K562 (cell line): Measurements from ENCODE around the gene NOLC1. TPM values are rescaled to one million over a fixed set of nuclear protein-coding genes. Genes with fewer than 3 reads are reported as not detected.

Experiments
- ARID2 ChIP-seq: fragments of 450-650 bp; IDR thresholded peaks from 2 replicates; pipeline ENCODE4 v1.6.1; 2017; ENCODE audit warnings: antibody characterized with exemption, mild to moderate bottlenecking
- BRCA1 ChIP-seq, 2 experiments: fragments of 450-650 bp in 1 of 2; sonication (generic) in 1 of 2; formaldehyde crosslinking in 1 of 2; IDR thresholded peaks; 2 replicates each; pipeline versions ENCODE4 v1.5.0 to v1.6.1; 2017 to 2020; ENCODE audit warnings: mild to moderate bottlenecking in 1 of 2, missing genetic modification reagents in 1 of 2
- CCNT2 ChIP-seq: IDR thresholded peaks from 2 replicates; pipeline ENCODE4 v1.6.1; 2011; ENCODE audit warnings: borderline replicate concordance, low read depth, mild to moderate bottlenecking, moderate library complexity, mixed read lengths, low read length; ENCODE audit not compliant: insufficient read length; ENCODE audit errors: extremely low read depth
- CEBPZ ChIP-seq: fragments of 150-350 bp; IDR thresholded peaks from 2 replicates; pipeline ENCODE4 v1.6.1; 2014; ENCODE audit warnings: low read depth, mild to moderate bottlenecking, low read length, borderline replicate concordance
- PATZ1 ChIP-seq: fragments of 250-450 bp; sonication (Bioruptor Pico); IDR thresholded peaks from 2 replicates; pipeline ENCODE4 v1.5.0; 2020; ENCODE audit warnings: mild to moderate bottlenecking, borderline replicate concordance
- SMAD1 ChIP-seq: fragments of 150-350 bp; IDR thresholded peaks from 2 replicates; pipeline ENCODE4 v1.6.1; 2014; ENCODE audit warnings: low read length, low read depth; ENCODE audit not compliant: partially characterized antibody
- TAF9B ChIP-seq: fragments of 450-650 bp; IDR thresholded peaks from 2 replicates; pipeline ENCODE4 v1.6.1; 2018; ENCODE audit warnings: mild to moderate bottlenecking; ENCODE audit not compliant: partially characterized antibody
- THRB ChIP-seq: fragments of 450-650 bp; formaldehyde crosslinking; conservative IDR thresholded peaks from 2 replicates; pipeline ENCODE4 v1.4.0; 2022; ENCODE audit warnings: mild to moderate bottlenecking, missing genetic modification characterization
- ZBTB43 ChIP-seq: sonication (generic); formaldehyde crosslinking; IDR thresholded peaks from 2 replicates; pipeline ENCODE4 v1.8.0; 2023; ENCODE audit warnings: mild to moderate bottlenecking, missing genetic modification reagents
- ZNF165 ChIP-seq: fragments of 250-450 bp; sonication (Bioruptor Pico); IDR thresholded peaks from 2 replicates; pipeline ENCODE4 v1.4.0; 2020; ENCODE audit warnings: borderline replicate concordance
- ZNF23 ChIP-seq: fragments of 250-450 bp; sonication (Bioruptor Pico); IDR thresholded peaks from 2 replicates; pipeline ENCODE4 v1.4.0; 2020; ENCODE audit warnings: mild to moderate bottlenecking
- ZNF77 ChIP-seq: fragments of 250-450 bp; sonication (Bioruptor Pico); IDR thresholded peaks from 2 replicates; pipeline ENCODE4 v1.5.0; 2020
- ZNF830 ChIP-seq: fragments of 250-450 bp; sonication (Bioruptor Pico); IDR thresholded peaks from 2 replicates; pipeline ENCODE4 v1.5.0; 2021; ENCODE audit warnings: mild to moderate bottlenecking
- polyA plus RNA-seq, 8 experiments: library from polyadenylated mRNA; depleted of rRNA in 4 of 8; stranded (reverse) in 5 of 8; unstranded in 3 of 8; fragments of >200 nt; fragmentation: Nextera tagmentation in 2 of 8; fragmentation: Illumina TruSeq in 1 of 8; extraction: Ambion mirVana in 2 of 8; extraction: Trizol in 1 of 8; gene quantifications; 2 replicates each; pipeline versions ENCODE4 v1.2.1 to v1.2.3, GENCODE V29; 2011 to 2014; ENCODE audit warnings: inconsistent platforms in 1 of 8, missing spikeins in 1 of 8
- total RNA-seq, 7 experiments: library from RNA; depleted of rRNA in 6 of 7; stranded (reverse); fragments of >200 nt in 6 of 7; fragmentation: Illumina TruSeq in 2 of 7; extraction: Trizol in 2 of 7; gene quantifications; 2 replicates each; pipeline versions ENCODE4 v1.2.1 to v1.2.3, GENCODE V29; 2011 to 2021; ENCODE audit warnings: low replicate concordance in 1 of 7
- TF ChIP-seq, protein P1 (sequence below), 2 experiments: fragments of 450-650 bp; IDR thresholded peaks; 2 replicates each; pipeline ENCODE4 v1.6.1; 2018; ENCODE audit warnings: mild to moderate bottlenecking in 2 of 2, low read depth in 1 of 2; ENCODE audit not compliant: partially characterized antibody in 2 of 2

NOLC1 gene
- total and polyA plus RNA-seq, 9 of the 15 experiments (the other 6 are each of a cell fraction or from before 2014, with no cell fraction given): 102 to 310 (median 165) TPM

DNA sequence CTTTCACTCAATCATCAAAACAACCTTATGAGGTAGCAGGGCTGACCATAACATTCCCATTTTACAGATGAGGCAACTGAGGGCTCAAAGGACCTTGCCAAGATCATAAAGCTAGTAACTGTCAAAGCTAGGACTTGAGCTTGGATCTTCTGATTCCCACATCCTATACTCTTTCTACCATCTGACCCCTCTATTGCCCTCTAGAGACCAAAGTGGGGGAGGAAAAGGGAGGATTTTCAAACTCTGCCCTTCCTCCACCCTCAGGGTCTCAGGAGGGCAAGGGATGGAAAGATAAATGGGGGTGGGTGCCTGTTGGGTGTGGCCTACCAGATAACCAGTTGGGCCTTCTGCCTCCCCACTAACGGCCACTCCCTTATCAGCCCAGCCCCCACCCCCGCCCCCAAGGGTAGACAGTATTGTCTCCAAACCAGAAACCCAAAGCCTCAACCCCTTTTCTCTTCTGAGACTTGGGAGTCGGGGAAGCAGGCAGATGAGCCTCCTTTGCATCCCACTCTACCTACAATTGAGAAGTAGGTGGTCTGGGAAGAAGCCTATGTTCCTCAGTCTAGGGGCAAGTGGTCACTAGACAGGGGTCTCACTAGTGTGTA, 39.9 kb upstream of the NOLC1 start (continued):
- TF ChIP-seq, protein P1, sequence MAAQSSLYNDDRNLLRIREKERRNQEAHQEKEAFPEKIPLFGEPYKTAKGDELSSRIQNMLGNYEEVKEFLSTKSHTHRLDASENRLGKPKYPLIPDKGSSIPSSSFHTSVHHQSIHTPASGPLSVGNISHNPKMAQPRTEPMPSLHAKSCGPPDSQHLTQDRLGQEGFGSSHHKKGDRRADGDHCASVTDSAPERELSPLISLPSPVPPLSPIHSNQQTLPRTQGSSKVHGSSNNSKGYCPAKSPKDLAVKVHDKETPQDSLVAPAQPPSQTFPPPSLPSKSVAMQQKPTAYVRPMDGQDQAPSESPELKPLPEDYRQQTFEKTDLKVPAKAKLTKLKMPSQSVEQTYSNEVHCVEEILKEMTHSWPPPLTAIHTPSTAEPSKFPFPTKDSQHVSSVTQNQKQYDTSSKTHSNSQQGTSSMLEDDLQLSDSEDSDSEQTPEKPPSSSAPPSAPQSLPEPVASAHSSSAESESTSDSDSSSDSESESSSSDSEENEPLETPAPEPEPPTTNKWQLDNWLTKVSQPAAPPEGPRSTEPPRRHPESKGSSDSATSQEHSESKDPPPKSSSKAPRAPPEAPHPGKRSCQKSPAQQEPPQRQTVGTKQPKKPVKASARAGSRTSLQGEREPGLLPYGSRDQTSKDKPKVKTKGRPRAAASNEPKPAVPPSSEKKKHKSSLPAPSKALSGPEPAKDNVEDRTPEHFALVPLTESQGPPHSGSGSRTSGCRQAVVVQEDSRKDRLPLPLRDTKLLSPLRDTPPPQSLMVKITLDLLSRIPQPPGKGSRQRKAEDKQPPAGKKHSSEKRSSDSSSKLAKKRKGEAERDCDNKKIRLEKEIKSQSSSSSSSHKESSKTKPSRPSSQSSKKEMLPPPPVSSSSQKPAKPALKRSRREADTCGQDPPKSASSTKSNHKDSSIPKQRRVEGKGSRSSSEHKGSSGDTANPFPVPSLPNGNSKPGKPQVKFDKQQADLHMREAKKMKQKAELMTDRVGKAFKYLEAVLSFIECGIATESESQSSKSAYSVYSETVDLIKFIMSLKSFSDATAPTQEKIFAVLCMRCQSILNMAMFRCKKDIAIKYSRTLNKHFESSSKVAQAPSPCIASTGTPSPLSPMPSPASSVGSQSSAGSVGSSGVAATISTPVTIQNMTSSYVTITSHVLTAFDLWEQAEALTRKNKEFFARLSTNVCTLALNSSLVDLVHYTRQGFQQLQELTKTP (IDR thresholded peaks at IDR 0.05; ENCODE audit: low read depth in 1 of 2, partially characterized antibody in 2 of 2): no peak
- no peak for TF ChIP-seq ZBTB43 (CRISPR knock-in tag)
- peak; percentile 70 for TF ChIP-seq CCNT2
- no peak for TF ChIP-seq ZNF830
- no peak for TF ChIP-seq BRCA1 (IDR thresholded peaks at IDR 0.05)
- no peak for TF ChIP-seq BRCA1 (CRISPR knock-in tag; IDR thresholded peaks at IDR 0.05)
- TF ChIP-seq TAF9B: peak; percentile 63
- TF ChIP-seq CEBPZ: no peak
- no peak for TF ChIP-seq ZNF77 (CRISPR knock-in tag)
- no peak for TF ChIP-seq ARID2
- TF ChIP-seq ZNF165 (CRISPR knock-in tag): no peak
- no peak for TF ChIP-seq ZNF23 (CRISPR knock-in tag)
- no peak for TF ChIP-seq SMAD1
- TF ChIP-seq PATZ1 (CRISPR knock-in tag): no peak
- no peak for TF ChIP-seq THRB (CRISPR knock-in tag)
